OCI-LY7 (cell line): ENCODE data around the gene GIMAP8.

Source experiments
- CTCF ChIP-seq: fragments of 200-600 bp; sonication (generic); conservative IDR thresholded peaks from 2 replicates; pipeline ENCODE4 v1.5.1; 2014; ENCODE audit warnings: mild to moderate bottlenecking, antibody characterized with exemption, low read length, moderate library complexity, mixed read lengths
- EZH2phosphoT487 ChIP-seq: fragments of 200-600 bp; sonication (generic); IDR thresholded peaks from 2 replicates; pipeline ENCODE4 v1.6.1; 2018; ENCODE audit warnings: low read depth, borderline replicate concordance, mild to moderate bottlenecking, mixed run types, antibody characterized with exemption, low read length, moderate library complexity, mixed read lengths

DNA sequence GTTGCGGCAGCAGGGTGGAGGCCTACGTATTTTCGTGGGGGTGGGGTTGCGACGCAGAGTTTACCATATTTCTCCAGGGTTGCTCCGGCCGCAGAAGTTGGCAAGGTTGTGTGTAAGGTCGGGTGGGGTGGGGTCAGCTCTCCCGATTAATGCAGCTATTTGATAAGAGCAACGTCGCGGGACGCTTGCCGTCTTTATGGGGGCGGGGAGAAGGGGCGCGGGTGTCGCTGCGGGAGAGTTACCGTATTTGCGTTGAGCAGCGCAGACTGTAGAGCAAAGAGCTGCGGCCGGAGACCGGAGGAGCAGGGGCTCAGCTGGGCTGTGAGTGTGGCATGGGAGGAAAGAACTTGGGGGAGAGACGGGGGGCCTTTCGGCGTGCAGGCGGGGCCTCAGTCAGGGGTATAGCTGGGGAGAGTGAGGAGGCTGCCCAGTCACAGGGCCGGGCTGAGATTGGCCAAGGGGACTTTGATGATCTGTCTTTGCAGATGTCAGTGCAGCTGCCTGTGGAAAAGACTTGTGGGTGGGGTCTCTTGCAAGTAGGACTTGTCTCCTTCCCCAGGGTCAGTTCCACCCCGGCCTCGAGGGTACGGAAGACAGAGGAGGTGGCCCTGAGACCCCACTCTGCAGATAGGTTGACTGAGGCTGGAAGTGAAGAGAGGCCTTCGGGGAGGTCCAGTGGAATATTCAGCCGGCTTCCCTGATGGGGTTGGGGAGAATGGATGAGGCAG, 44.7 kb upstream of the GIMAP8 start:
- TF ChIP-seq CTCF (no peak; the same call in 1 of the 2 replicates), EZH2phosphoT487 (no peak)
